GM13977 (cell line): Measurements from ENCODE around the gene PDGFRB.

Experiments
- DNase-seq: peaks from one replicate; pipeline ENCODE4 v3.0.0; 2012; ENCODE audit warnings: low spot score
- CTCF ChIP-seq: IDR thresholded peaks from 2 replicates; pipeline ENCODE4 v1.5.1; 2012; ENCODE audit warnings: mild to moderate bottlenecking, control low read depth; ENCODE audit not compliant: insufficient read depth; ENCODE audit errors: extremely low read depth, missing control alignments
- in situ Hi-C: fragments of 300-500 bp; cut with MboI; formaldehyde crosslinking; loops from one replicate; pipeline ENCODE4 v1.12.0; 2022; ENCODE audit warnings: low sequenced_read_pairs, low pct_unique_long_range_greater_than_20kb, mixed read lengths, inconsistent platforms; ENCODE audit not compliant: unreplicated experiment

Gene PDGFRB

GRCh38 chr5:150166650-150167511, 11.2 kb upstream of the PDGFRB start, which contains the start of gene CDX1:
CDX1 (plus strand) TSS chr5:150166778; CDS start chr5:150166877, 99 bp downstream.
- in situ Hi-C loops, result no loop called here
- DNase-seq, result no peak
- TF ChIP-seq CTCF, result no peak

DNA sequence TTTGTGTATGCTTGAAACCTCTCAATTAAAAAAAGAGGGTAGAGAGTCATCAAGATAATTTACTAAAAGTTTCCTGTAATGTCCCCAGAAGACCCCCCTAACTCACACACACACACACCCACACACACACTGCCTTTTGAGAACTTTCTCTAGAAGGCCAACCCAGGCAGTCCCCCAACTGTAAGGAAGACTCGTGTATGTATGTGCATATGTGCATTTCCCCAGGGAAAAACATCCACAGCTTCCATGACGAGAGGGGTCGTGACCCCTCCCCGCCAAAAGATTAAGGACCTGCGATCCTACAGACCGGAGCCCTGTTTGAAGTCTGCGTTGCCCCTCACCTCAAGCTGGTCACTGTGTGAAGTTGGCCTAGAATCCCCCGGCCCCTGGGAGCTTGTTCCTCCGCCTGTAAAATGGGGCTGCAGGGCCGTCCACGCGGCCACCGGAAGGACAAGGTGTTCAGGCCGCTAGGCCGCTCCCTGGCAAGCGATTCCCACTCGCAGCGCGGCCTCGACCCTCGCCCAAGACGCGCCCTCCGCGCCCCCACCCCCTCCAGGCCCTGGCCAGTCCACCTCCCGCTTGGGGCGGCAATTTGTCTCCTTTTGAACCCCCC, 10.5 kb upstream of the PDGFRB start:
- DNase-seq, result no peak
- in situ Hi-C loops, result no loop called here

DNA sequence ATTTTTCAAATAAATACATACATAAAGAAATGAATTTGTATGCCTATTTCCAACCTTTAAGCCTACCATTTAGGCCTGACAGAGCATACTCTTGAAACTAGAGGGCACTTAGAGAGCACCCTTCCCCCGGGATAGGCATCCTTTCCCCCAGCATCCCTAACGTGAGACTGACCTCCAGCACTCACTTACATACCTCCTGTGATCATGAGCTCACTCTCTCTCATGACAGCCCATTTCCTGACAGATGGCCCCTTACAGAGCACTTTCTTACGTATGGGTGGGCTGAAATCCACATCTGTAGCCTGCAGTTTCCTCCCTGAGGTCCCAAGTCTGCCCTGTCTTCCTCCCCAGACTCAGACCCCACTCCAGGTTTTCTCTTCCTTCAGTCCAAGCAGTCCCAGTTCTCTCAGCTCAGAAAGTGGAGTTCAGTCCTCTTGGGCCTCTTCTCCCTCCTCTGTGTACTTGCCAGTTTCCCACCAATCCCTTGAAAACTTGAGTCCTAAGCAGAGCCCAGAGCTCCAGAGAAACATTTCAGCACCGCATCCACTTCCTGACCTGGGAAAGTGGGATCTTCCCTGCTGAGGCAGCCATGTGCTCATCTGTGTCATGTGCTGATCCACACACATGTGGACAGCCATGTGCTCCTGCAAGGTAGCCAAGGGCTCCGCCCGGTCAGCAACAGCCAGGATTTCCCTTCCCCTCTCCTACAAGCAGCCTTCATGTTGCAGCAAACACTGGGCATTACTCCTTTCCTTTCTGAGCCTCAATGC, 8.8 kb upstream of the PDGFRB start:
- TF ChIP-seq CTCF, result no peak
- in situ Hi-C loops, result no loop called here
- DNase-seq, result no peak

More for the DNA sequence above, 10.5 kb upstream of the PDGFRB start:
- TF ChIP-seq CTCF, result no peak

GRCh38 chr5:150163547-150164059, 8.0 kb upstream of the PDGFRB start:
- TF ChIP-seq CTCF, result no peak
- no peak for DNase-seq
- in situ Hi-C loops, result no loop called here

GRCh38 chr5:150163035-150163434, 7.4 kb upstream of the PDGFRB start:
- no peak for TF ChIP-seq CTCF
- in situ Hi-C loops, result no loop called here
- no peak for DNase-seq

- no peak for TF ChIP-seq CTCF
- in situ Hi-C loops, result no loop called here
- DNase-seq, result no peak
Observed at GRCh38 chr5:150162142-150162513, 6.5 kb upstream of the PDGFRB start.
